Lung (tissue), 12 donors: ENCODE data around the gene PLK5. TPM values are rescaled to one million over a fixed set of nuclear protein-coding genes. Genes with fewer than 3 reads are reported as not detected.

Source experiments
- ATAC-seq: fragments of 200-7000 bp; cut with Tn5 transposase; one replicate; pipeline ENCODE4 v1.9.1; 2020; ENCODE audit warnings: moderate number of reproducible peaks; ENCODE audit not compliant: insufficient read depth, low FRiP score
- DNase-seq, 3 donors: peaks; one replicate each; pipeline ENCODE4 v3.0.0-alpha.2; 2013 to 2017
- H3K27ac ChIP-seq, 2 donors: one replicate each; pipeline ENCODE4 v1.5.1; 2013; ENCODE audit warnings: mild to moderate bottlenecking in 2 of 2, moderate library complexity in 2 of 2, control low read depth in 1 of 2, inconsistent platforms in 1 of 2, low read depth in 1 of 2, low read length in 1 of 2
- H3K27me3 ChIP-seq, 3 donors: one replicate each; pipeline ENCODE4 v1.5.1; 2013; ENCODE audit warnings: low read length in 2 of 3; ENCODE audit not compliant: control insufficient read depth in 3 of 3, insufficient read depth in 3 of 3
- H3K36me3 ChIP-seq, 4 donors: one replicate each; pipeline ENCODE4 v1.5.1; 2013; ENCODE audit warnings: low read length in 4 of 4, mild to moderate bottlenecking in 1 of 4, moderate library complexity in 1 of 4; ENCODE audit not compliant: control insufficient read depth in 4 of 4, insufficient read depth in 4 of 4
- H3K4me1 ChIP-seq, 5 donors: one replicate each; pipeline ENCODE4 v1.5.1; 2013; ENCODE audit warnings: low read length in 5 of 5, mild to moderate bottlenecking in 2 of 5, moderate library complexity in 1 of 5; ENCODE audit not compliant: control insufficient read depth in 5 of 5, insufficient read depth in 5 of 5
- H3K4me3 ChIP-seq: one replicate; pipeline ENCODE4 v1.5.1; 2013; ENCODE audit warnings: mild to moderate bottlenecking, control low read depth, moderate library complexity
- H3K9ac ChIP-seq, 2 donors: one replicate each; pipeline ENCODE4 v1.5.1; 2013; ENCODE audit warnings: low read length in 2 of 2, control low read depth in 1 of 2; ENCODE audit not compliant: insufficient read depth in 1 of 2
- H3K9me3 ChIP-seq, 4 donors: one replicate each; pipeline ENCODE4 v1.5.1; 2013; ENCODE audit warnings: low read length in 3 of 4, mild to moderate bottlenecking in 1 of 4, moderate library complexity in 1 of 4; ENCODE audit not compliant: control insufficient read depth in 4 of 4, insufficient read depth in 3 of 4
- CTCF ChIP-seq: IDR thresholded peaks from 2 replicates; pipeline ENCODE4 v1.5.1; 2012; ENCODE audit warnings: mild to moderate bottlenecking; ENCODE audit errors: control extremely low read depth, extremely low read depth
- WGBS, 2 donors: extraction: QIAGEN DNeasy Blood & Tissue Kit; methylation state at CpG; one replicate each; pipeline ENCODE4 v1.1.7; 2013; 5-methylcytosine and 5-hydroxymethylcytosine counted together
- polyA plus RNA-seq, 2 donors: library from polyadenylated mRNA; stranded (reverse); fragments of 200-250 nt; gene quantifications; one replicate each; pipeline ENCODE4 v1.2.1, GENCODE V29; 2013
- total RNA-seq, 2 donors: library from RNA; depleted of rRNA in 1 of 2; stranded (reverse); fragments of >200 nt in 1 of 2; gene quantifications; one replicate each; pipeline ENCODE4 v1.2.1, GENCODE V29; 2014 to 2021
- donor health status: control.
- donor health status: control.
- donor health status: Bipolar disorder and iron deficiency.
- donor health status: healthy.
- donor health status: DM: yes; HTN: yes; CAD: no.

The PLK5 gene
- total and polyA plus RNA-seq, 4 donors: 0.09 TPM; not detected in 3

- Histone ChIP-seq H3K9ac (peak overlapping the region; percentile 71 to 91), H3K36me3 (peaks cover 0 to 9% (median 3%) of the 10 kb centered on the region in 4 donors), H3K9me3 (no peaks in the 10 kb centered on the region), H3K27ac (peak overlapping the region; percentile 73 to 90), H3K4me3 (peak overlapping the region; percentile 75), H3K27me3 (no peaks in the 10 kb centered on the region), H3K4me1 (peaks cover 0 to 12% (median 0%) of the 10 kb centered on the region in 5 donors)
- DNase-seq (peak; percentile 93 to 94 (median 94)), ATAC-seq (peak; percentile 82)
- WGBS, 2 donors: 20 to 34% methylated on average over 38 to 42 of the region's 42 CpGs
- no peak for TF ChIP-seq CTCF
These were observed 42.7 kb downstream of the PLK5 start for GRCh38 chr19:1566392-1567115.

GRCh38 chr19:1567116-1567847 lies 43.4 kb downstream of the PLK5 start:
- H3K27me3 ChIP-seq: no peaks in the 10 kb centered on the region
- peaks cover 0 to 9% (median 3%) of the 10 kb centered on the region in 4 donors for H3K36me3 ChIP-seq
- H3K9me3 ChIP-seq: no peaks in the 10 kb centered on the region
- WGBS, 2 donors: 2% methylated on average over 22 to 108 of the region's 108 CpGs
- H3K27ac ChIP-seq: peak overlapping the region; percentile 73 to 90
- DNase-seq: peak in 2 of 3 donors; percentile 33 to 42
- H3K9ac ChIP-seq: peak overlapping the region; percentile 61 to 91
- peak overlapping the region; percentile 75 for H3K4me3 ChIP-seq
- TF ChIP-seq CTCF: no peak
- ATAC-seq: peak; percentile 13
- peaks cover 0 to 12% (median 0%) of the 10 kb centered on the region in 5 donors for H3K4me1 ChIP-seq

DNA sequence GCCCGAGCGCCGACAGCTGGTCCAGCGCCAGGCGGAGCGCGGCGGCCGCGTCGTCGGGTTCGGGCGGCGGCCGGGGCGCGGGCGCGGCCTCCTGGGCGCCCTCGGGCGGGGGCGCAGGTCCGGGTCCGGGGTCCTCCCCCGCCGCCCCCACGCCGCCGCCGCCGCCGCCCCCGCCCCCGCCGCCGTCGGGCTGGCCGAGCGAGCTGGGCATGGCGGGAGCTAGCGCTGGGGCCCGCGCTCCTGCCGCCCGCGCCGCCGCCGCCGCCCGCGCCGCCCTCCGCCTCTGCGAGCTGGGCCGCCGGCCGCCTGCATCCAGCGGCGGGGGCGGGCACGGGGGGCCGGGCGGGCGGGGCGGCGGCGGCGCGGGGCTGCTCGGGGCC lies 44.0 kb downstream of the PLK5 start:
- WGBS, 2 donors: 0% methylated on average over 52 of the region's 73 CpGs; no CpG with 5 or more reads in 1 of the 2 donors

More for the DNA sequence above, 44.0 kb downstream of the PLK5 start:
- peaks cover 0 to 12% (median 0%) of the 10 kb centered on the region in 5 donors for H3K4me1 ChIP-seq
- no peaks in the 10 kb centered on the region for H3K27me3 ChIP-seq
- no peak for ATAC-seq
- H3K36me3 ChIP-seq: peaks cover 0 to 9% (median 3%) of the 10 kb centered on the region in 4 donors
- no peak overlapping the region for H3K9ac ChIP-seq
- DNase-seq: peak in 1 of 3 donors; percentile 18
- H3K9me3 ChIP-seq: no peaks in the 10 kb centered on the region
- H3K4me3 ChIP-seq: peak overlapping the region; percentile 75
- no peak overlapping the region for H3K27ac ChIP-seq
- no peak for TF ChIP-seq CTCF
